Femur (tissue), 1 donor: ENCODE results near the gene CEBPZ.
"Not testable (repeated sequence)": the region's sequence is repeated elsewhere in the genome, so short reads cannot be mapped to it uniquely, and the experiment has no call there.

Experiments used
- DNase-seq: peaks from one replicate; pipeline ENCODE4 v3.0.0-alpha.2; 2017

Gene CEBPZ

DNA sequence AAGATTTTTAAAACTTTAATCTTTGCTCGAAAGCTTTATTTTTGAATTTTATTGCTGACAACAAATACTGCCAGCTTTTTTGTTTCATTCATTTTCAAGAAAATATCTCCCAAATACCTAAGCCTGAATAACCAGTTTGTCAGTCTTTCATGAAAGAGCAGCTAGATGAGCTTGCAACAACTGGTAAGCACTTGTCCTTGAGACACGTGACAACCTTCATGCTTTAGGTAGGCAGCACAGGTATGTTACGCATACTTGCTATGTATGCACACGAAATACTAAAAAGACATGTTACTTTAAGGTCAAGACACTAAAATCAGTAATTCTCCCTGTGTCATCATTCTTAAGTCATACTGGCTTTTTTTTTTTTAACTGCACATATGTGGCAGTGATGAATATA lies 12.3 kb downstream of the CEBPZ start:
- no peak for DNase-seq

DNA sequence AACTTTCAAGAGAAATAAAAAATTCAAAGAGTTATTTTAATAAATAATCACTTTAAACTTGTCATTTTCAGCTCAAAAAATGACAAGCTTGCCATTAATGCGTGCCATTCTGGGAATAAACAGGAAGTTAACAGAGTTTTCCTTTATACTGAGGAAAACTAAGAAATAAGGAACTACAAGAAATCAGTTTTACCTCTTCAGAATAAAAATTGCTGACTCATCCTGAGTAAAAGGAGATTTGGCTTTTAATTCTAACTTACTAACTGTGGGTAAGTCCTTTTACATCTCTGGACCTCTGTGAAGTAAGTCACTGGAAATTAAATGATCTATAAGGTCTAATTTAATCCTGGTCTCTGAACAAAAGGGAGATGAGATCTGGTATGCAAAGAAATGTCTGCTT lies 16.1 kb downstream of the CEBPZ start:
- no peak for DNase-seq

DNA sequence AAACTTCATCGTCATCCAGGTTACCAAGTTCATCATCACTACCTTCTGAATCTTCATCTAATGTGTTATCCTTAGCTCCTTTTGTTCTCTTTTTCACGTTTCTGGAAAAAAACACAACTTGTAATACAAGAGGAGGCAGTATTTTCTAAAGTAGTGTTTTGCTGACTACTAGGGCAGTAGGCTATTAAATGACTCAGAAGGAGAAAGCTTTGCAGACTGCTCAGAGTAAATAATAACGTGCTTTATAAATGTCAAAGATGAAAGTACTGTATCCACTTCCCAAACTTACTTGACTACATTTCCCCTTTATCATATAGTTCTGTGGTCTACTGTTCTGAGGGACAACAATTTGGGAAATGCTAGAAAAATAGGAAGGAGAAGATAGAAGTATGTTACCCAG lies 19.5 kb downstream of the CEBPZ start:
- DNase-seq: no peak

DNA sequence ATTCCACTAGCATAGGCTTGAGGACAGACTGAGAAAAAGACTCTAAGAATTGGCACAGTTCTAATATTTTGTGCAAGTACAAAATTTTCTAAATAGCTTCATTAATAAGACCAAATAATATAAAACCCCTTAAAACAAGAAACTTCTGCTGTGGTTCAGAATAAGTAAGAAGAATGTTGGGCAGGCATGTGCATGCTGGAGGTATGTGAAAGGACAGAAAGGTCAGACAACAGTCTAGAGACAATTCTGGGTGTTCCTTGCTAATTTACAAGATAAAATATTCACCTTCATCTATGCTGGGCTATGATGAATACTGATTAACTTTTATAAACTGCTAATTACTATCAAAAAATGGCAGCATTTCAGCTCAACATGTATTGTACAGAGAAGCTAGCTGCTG lies 20.2 kb downstream of the CEBPZ start:
- no peak for DNase-seq

DNA sequence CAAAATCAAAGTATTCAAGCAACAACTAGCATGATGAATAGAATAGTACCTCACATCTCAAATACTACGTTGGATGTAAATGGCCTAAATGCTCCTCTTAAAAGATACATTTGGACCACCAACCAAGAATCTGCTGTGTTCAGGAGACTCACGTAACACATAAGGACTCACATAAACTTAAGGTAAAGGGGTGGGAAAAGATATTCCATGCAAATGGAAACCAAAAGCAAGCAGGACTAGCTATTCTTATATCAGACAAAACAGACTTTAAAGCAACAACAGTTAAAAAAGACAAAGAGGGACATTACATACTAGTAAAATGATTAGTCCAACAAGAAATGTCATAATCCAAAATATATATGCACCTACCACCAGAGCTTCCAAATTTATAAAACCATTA lies 24.6 kb downstream of the CEBPZ start:
- not testable (repeated sequence) for DNase-seq

DNA sequence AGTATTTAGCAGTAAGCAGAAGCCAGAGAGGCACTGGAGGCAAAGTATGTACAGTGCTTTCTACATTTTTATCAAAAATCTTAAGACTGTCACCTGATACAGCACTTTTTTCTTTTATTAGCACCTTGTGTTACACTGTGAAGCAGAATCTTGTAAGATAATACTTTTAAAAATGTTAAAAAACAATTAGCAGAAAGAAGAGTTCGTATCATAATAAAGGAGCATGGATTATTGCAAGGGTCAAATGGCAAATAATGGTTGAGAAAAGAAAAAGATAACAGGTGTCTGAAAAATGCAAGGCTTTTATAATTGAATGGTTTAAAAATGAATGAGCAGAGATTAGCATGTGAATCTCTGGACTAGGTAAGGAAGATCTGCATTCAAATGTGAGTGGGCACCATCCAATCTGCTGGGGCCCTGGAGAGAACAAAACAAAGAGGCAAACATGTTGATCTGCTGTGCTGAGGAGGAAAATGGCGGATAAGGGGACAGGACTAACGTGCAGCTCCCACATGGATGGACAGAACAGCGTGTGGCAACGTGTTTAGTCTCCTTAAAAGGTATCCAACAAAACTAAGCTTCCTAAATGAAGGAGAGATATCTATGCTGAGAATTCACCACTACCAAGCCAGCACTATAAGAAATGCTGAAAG lies 25.6 kb downstream of the CEBPZ start:
- DNase-seq: no peak

DNA sequence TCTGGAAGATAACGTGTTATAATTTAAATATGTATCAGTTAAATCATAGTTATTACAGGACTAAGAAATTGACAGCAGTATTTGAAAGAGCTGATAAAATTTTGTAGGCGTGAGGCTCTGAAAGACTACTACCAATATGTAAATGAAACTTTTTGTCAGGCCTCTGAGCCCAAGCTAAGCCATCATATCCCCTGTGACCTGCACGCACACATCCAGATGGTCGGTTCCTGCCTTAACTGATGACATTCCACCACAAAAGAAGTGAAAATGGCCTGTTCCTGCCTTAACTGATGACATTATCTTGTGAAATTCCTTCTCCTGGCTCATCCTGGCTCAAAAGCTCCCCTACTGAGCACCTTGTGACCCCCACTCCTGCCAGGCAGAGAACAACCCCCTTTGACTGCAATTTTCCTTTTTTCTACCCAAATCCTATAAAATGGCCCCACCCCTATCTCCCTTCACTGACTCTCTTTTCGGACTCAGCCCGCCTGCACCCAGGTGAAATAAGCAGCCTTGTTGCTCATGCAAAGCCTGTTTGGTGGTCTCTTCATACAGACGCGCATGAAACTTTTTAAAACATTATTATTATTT lies 26.2 kb downstream of the CEBPZ start:
- DNase-seq: not testable (repeated sequence)

DNA sequence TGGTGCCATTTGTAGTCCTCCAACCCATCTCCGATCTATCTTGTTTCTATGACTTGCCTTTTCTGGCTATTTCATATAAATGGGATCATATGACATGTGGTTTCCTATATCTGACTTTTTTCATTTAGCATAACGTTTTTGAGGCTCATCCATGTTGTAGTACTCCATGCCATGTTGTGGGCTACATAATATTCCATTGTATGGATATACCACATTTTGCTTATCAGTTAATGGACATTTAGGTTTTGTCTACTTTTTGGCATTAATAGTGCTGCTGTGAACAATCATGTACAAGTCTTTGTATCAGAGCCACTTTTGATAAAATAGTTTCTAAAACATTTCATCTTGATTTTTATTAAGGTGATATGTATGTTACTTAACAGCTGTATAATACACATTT lies 27.7 kb downstream of the CEBPZ start:
- no peak for DNase-seq

DNA sequence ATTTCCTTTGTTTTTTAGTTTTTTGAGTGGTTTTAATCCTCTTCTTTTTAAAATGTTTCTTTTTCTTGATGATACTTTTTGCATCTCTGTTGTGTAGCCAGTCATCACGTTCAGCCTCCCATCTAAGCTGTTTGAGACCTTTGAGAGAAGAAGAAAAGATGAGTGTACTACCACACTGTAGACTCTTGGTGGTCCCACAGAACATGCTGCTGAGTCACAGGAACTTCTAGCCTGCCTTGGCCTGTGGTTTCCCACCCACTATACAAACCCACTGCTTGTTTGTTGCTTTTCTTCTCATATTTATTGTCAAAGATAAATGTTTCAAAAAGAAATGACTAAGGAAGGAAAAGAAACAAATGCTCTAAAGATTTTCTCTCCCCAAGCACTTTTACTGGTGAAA lies 29.6 kb downstream of the CEBPZ start:
- DNase-seq: no peak

DNA sequence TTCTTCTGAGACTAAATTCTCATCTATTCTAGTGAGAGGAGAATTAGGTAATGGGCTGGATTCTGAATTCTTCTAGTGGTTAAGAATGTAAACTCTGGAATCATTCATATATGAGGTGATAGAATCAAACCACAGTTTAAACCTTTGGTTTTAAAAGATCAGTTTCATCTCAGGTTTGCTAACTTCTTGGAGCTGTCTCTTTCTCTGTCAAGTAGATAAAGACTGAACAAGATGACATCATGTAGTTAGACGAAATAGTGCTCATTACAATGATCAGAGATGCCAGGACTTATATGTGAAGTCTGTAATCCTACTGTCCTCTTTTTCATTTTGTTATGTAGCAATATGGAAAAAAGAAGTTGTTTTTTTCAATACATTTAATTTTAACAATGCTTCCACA lies 30.2 kb downstream of the CEBPZ start:
- DNase-seq: no peak

DNA sequence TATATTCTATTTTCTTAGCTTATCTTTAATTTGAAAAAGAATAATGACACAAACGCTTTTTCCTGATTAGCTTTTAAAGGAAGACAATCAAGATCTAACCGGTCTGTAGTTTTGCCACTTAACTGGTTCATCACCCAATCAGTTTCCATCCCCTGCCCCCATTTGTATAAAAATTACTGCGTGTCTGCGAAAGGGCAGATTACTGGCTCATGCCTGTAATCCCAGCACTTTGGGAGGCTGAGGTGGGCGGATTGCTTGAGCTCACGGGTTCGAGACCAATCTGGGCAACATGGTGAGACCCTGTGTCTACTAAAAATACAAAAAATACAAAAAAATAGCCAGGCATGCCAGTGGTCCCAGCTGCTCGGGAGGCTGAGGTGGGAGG lies 32.7 kb downstream of the CEBPZ start:
- no peak for DNase-seq

DNA sequence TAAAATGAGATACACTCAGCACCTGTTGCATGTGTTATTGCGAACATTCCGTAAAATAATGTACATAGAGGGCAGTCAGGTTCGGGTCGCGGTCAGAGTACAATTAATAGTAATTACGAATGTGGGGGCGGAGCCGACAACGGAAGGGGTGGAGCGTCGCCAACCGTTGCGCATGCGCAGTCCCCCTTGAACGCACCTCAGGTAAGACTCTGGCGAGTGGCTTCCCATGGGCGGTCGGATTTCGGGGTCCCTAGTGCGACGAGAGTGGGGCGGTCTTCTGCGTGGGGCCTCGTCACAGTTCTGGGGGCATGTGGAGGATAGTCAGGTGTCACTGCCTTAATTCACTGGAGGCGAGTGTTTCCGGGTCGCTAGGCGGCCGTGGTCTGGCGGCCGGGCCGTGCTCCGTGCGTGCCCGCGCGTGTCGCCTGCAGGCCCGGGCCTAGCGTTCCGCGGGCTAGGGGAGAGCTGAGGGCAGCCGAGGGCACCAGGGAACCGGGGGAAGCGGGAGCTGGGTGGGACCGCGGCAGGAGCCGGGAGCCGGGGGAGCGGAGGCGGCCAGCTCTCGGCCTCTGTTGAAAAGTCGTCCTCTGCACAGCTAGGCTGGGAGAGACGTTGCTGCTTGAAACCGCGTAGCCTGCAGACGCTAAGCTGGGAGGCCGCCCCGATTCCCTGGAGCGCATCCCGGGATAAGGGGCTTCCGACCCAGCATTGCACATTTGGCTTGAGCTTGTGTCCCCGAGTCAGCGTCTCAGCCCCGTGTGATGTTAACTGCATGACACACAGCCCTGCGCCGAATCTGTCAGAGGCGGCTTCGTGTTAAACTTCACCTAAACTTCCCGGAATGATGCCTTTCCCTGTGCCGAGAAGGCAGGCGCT lies 34.8 kb downstream of the CEBPZ start, which contains the start of gene CEBPZOS:
TSS of gene CEBPZOS (plus strand) at position 177 of the 876 bp plus-strand sequence. CDS start 3,209 bp downstream, outside the sequence.
- peak; percentile 88 for DNase-seq

DNA sequence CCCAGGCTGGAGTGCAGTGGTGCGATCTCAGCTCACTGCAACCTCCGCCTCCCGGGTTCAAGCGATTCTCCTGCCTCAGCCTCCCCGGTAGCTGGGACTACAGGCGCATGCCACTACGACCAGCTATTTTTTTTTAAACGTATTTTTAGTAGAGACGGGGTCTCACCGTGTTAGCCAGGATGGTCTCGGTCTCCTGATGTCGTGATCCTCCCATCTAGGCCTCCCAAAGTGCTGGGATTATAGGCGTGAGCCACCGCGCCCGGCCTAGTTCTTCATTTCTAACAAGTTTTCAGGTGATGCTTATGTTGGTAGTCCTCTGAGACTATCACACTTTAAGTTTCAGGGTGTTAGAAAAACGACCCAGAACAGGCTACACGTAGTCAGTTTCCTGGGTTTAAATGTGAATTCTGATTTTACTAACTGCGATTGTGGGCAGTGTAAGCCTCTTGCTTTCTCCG lies 35.5 kb downstream of the CEBPZ start:
- not testable (repeated sequence) for DNase-seq

DNA sequence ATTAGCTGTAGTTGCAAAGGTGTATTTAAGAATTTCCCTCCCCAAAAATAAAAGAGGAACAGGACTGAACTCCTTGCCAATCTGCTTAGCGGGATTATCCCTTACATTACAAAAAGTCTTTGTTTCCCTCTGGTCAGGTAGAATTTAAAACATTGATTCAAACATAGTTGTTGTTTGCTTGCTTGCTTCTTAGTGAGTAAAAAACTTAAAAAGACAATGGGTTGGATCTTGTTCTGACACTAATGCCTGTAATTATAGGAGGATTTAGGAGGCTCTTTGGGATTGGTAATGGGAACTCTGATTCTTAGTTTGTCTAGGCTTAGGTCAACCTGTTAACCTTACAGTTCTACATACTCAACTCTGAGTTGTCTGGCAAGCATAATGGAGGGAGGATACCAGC lies 38.8 kb downstream of the CEBPZ start:
- DNase-seq: no peak

DNA sequence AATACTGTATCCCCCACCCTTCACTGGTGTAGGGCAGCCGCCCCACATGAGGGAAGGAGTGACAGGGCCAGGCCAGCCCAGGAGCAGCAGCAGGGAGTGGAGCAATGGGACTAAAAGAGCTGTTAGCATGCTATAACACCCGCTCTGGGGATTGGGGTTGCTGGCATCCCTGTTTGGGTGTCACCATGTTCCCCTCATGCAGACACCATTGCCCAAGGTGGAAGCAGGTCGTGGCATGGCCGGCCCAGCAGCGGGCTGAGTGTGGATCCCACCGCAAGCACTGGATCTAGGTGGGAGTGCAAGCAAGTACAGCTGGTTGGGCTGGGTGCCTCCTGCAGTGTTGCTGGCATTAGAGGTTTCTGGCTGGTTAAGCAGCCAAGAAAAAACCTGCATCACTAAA lies 39.6 kb downstream of the CEBPZ start:
- no peak for DNase-seq

DNA sequence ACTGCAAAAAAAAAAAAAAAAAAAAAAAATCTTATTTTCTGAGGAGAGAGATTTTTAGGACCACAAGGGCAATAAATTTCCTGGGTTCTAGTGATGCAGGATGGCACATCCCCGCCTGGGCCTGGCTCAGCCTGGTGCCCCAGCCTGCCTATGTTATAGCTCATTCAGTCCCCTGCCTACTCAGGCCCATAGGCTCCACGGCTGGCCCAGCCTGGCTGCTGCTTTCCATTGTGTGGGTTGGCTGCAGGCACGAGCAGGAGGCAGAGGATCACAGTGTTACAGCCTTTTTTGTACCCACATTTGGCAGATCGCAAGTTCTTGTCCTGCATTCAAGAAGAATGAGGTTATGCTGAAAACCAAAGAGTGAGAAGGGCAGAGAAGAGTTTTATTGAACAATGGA lies 40.1 kb downstream of the CEBPZ start:
- DNase-seq: no peak

DNA sequence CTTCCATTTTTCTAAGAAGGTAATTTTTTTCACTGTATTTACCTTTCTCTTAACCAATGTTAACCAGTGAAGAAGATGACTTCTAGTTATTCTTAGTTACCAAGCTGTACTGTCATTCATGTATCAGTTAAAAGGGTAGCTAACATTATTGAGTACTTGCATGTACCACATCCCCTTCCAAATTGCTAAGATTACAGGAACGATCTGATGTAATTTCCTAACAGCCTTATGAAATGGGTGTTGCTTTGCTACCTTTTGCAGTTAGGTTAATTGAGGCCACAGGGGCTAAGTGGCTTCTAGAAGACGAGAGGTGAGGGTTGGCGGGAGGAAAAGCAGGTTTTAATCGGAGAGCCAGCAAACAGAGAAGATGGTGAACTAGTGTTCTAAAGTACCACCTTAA lies 41.1 kb downstream of the CEBPZ start:
- no peak for DNase-seq

DNA sequence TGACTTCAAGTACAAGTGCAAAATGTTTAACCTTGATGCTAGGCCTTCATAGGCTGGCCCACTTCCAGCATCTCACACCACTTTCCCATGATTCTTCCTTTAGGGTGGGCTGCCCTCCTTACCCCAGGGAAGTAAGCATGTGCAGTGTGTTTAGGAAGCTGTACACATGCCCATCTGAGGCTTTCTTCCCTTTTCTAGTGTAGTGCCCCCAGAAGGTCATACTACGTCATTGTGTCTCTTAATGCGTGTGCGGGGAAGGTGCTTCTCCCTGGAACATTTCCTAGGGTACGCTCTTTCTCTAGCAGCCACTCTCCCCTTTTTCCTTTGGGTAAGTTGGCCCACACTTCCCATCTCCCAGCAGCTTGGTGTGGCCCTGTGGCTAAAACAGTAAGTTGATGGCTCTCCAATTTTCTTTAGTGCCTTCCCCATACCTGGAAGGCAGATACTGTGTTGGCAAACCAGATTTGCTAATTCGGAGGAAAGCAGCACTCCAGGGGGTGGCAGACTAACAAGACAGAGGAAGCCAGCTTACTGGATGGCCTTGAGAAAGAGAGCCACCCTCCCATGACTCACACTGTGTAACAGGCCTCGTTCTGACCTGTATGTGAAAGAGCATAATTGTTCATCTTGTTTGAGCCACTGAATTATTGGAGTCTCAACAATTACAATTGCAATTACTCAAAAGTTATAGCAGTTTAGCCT lies 41.8 kb downstream of the CEBPZ start:
- no peak for DNase-seq

DNA sequence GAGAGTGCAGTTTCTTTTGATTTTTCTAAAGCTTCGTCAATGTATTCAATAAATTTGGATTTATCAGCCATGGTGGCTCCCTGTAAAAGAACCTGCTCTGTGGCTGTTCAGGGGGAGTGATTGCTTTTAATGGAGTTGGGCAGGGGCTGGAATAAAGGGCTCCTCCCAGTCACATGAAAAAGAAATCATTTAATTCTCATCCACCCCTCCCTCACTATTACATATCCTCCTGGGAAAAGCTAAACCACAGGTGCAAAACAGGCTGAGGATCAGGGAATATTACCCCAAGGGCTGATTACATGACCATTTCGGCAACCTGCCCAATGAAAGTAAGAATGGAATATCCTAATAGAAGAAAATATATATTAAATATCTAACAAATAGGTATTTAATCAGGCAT lies 42.8 kb downstream of the CEBPZ start, which contains the start of gene SULT6B1:
TSS of gene SULT6B1 (minus strand) at position 101 of the 400 bp plus-strand sequence. CDS start at position 71, 30 bp downstream.
- no peak for DNase-seq

DNA sequence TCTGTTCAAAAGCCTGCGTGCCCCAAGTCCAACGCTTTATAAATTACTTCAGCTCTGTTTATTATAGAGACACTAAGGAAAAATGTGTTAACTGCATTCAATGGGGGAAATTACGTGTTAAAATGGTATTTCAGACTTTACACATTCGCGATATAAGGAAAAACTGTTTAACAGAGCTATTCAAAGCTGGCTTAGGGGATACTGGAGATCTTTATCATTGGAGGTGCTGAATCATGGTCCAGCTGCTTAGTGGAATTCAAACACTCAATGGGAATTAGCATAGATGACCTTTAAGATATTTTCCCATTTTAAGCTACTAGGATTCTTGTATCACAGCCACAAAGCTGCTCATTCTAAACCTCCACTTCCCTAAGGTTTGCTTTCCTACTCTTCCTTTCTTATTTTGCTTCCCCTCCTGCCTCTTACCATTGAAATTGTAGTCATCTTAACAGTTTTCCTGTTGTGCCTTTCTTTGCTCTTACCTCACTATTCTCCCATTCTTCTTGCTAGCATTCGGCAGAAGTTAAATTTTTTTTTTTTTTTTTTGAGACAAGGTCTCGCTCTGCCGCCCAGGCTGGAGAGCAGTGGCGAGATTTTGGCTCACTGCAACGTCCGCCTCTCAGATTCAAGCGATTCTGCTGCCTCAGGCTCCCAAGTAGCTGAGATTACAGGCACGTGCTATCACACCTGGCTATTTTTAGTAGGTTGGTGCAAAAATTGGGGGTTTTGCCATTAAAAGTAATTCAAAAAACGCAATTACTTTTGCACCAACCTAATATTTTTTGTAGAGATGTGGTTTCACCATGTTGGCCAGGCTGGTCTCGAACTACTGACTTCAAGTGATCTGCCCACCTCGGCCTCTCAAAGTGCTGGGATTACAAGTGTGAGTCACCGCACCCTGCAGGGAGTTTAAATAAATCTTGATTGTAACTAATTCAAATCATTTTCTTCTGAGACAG lies 49.4 kb downstream of the CEBPZ start:
- DNase-seq: no peak

DNA sequence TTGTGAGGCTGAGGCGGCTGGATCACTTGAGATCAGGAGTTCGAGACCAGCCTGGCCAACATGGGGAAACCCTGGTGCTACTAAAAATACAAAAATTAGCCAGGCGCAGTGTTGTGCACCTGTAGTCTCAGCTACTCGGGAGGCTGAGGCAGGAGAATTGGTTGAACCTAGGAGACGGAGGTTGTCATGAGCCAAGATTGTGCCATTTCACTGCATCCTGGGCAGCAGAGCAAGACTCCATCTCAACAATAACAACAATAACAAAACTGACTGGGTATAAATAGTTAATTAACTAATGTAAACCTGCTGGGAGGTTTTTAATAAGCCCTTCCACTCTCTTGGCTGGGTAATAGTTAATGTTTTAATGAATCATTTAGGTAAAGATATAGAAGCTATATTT lies 50.8 kb downstream of the CEBPZ start:
- DNase-seq: no peak
